ENCODE data around the gene FAXDC2.
"Not testable (repeated sequence)": the region's sequence is repeated elsewhere in the genome, so short reads cannot be mapped to it uniquely, and the experiment has no call there.

Gene FAXDC2

DNA sequence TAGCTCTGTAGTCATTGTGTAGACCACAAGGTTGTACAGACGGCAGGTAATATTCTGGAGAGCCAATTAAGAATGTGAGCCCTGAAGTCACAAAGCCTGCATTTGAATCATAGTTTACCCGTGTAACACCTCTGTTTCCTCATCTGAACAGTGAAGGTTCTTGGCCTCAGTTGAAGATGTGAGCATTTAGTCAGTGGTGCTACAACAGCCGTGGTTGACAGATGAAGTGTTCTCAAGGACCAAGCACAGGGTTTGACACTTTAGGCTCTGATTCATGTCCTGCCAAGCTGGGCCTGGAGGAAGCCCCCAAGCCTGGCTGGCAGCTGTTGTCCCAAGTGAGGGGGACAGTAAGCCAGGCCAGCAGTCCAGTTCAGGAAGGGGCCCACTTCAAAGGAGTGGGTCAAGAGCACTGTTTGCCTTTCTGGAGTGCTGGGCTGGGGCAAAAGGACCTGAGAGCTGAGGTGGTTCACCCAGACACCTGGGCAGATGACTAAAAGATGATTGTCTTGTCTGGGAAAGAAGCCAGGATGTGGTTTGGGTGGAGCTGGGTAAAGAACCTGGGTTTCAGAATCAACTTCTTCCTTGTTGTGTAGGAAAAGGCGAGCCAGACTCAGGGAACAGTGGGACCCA lies 20.7 kb downstream of the FAXDC2 start:
- peak; percentile 34 for DNase-seq

DNA sequence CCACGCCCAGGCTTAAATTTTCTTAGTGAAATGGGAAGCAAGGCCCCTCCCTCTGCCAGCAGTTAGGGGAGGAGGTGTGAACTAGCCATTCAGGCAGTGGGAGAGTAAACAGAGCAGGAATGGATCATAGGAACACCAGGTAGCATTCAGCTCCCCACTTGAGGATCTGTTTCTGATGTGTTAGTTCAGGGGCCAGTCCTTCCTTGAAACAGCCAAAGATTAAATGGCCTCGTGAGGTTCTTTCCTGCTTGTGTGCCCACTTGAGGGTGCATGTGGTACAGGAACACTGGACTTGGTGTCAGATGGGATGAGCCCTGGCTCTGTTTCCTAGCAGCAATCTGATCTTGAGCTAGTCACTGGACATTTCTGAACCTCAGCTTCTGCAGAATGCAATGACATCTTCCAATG lies 21.2 kb downstream of the FAXDC2 start:
- DNase-seq = no peak

DNA sequence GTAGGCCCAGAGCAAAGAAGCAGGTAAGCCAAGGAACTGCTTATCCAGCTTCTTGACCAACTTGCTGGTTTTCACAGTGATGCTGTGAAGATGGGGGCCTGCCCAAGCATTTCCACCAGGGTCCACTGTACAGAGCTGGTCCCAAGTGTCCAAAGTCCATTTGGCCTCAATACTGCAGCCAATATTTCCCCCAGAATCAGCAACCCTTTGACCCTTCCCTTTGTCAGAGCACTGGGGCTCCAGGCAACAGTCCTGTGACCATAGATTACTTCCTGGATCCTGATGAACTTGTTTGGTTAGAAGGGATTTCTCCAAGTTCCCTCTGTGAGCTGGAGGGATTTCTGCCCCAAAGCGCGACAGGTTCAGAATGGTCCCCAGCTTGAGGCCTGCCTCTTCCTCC lies 26.3 kb downstream of the FAXDC2 start:
- DNase-seq = no peak

DNA sequence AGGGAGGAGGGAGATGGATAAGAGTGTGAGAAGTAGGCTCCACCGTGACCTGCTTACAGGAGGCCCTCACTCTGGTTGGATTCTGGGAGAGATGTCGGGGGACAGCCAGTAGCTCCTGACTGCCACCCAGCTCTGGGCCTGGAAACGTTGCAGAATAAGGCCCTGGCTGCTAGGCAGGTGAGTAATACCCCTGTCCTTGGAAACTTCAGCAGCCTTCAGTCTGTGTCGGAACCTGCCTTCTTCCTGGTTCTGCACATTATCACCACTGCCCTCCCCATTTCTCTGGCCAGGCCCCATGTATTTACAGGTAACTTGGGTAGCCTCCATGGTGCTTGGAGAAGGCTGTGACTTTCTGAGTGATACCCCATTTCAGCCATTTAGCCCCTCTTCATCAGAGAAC lies 26.8 kb downstream of the FAXDC2 start:
- no peak for DNase-seq

DNA sequence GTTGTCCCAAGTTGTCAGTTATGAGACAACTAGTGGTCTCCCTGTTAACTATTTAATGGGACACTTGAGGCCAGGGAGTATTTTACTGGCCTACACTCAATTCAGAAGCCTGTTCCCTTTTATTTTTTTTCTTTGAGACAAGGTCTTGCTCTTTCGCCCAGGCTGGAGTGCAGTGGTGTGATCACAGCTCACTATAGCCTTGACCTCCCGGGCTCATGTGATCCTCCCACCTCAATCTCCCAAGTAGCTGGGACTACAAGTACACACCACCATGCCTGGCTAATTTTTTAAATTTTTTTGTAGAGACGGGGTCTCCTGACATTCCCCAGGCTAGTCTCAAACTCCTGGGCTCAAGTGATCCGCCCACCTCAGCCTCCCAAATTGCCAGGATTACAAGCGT lies 27.5 kb downstream of the FAXDC2 start:
- not testable (repeated sequence) for DNase-seq

DNA sequence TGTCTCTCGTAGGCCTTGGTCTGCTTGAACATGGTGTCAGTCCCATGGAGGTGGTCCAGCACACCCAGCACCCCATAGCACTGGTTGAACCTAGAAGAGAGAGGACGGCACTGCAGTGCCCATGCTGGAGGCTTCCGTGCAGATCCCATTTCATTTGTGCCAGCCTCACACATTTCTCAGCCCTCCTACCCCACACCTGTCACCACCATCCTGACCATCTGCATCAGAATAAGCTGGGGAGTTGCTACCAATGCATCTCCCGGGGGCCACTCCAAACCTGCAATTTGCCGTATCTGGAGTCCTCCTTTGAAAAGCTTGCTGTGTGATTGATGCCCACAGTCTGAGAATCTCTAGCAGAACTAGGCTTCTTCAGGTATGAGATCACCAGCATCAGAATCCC lies 30.0 kb downstream of the FAXDC2 start:
- DNase-seq = no peak

DNA sequence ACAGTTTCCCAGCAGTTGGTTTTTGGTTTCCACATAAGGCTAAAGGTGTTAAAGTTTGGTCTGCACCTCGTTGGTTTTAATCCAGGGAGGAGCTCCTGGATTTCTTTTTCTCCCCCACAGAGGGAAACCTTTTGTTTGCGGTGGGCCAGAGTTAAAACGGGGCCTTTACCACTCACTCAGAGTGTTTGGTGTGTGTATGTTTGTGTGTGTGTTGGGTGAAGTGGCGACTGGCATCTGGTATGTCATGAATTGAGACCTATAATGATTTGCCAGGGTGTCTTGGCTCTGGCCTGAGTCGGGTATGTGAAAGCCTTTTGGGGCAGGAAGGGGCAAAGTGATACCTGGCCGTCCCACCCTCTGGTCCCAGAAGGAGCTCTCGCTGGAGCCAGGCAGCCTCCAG lies 30.9 kb downstream of the FAXDC2 start:
- no peak for DNase-seq

DNA sequence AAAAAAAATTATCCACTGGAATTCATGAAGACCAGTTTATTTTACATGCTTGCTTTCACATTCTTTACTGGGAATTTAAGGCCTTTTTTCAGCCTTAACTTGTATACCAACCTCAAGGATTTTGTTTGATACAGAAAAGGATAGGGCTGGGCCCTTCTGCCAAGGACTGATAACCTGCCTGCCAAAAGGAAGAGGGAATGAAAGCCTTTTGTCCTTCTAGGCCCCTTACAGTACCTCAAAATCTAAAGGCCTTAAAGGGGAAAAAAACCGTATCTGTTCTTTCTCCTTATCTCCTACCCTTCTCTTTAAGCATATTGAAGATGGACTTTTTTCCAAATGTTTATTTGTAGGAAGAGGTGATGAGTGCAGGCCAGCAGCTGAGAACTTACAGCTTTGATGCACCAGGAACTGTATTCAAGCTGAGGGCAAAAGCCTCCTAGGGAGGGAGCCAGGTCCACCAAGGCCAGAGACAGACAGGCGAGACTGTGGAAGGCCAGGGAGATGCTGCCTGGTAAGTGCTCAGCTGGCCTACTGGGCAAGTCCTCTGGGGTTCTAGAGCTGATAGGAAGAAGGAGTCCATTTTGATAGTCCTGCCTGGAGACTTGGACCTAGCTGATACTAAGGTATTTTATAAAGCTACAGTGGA lies 31.8 kb downstream of the FAXDC2 start:
- DNase-seq = no peak

DNA sequence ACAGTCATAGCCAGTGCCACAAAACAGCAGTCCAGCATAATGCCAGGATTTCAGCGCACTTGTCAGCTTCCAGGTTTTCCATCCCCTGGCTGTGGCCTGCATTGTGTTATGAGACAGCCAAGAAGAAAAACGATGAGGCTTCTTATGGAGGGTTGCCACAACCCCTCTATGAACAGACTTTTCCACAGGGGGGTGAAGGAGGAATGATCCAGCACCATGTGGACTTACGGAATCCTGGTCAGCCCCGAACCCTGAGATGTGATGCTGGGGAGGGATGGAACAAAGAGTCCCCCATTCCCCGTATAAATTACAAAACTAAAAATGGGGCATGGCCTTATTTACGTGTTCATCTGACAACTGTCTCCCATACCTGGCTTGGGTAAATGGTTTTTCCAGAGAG lies 32.6 kb downstream of the FAXDC2 start:
- no peak for DNase-seq

DNA sequence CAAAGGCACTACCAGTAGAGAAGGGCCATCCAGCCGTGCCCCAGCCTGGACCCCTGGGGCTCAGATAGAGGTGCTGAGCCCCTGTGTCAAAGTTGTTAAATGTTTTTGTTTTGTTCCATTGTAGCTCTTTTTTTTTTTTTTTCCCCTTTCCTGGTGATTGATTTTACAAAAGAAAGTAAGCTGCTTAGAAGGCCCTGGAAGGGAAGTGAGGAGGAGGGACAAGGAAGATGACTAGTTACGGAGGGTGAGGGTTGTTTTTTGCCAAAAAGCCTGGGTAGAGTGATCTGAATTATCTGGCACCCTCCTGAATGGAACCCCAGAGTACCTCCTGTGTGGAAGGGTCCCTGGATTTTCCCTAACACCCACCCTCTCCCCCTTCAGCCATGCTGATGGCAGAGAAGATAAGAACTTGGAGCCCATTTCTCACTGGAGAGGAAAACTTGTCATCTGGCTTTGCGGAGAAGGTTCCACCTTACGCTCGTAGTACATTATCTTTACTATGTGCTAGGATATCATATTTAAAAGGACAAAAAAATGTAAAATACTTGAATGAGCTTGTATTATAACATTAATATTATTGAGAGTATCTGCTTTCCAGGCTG lies 33.4 kb downstream of the FAXDC2 start:
- no peak for DNase-seq

DNA sequence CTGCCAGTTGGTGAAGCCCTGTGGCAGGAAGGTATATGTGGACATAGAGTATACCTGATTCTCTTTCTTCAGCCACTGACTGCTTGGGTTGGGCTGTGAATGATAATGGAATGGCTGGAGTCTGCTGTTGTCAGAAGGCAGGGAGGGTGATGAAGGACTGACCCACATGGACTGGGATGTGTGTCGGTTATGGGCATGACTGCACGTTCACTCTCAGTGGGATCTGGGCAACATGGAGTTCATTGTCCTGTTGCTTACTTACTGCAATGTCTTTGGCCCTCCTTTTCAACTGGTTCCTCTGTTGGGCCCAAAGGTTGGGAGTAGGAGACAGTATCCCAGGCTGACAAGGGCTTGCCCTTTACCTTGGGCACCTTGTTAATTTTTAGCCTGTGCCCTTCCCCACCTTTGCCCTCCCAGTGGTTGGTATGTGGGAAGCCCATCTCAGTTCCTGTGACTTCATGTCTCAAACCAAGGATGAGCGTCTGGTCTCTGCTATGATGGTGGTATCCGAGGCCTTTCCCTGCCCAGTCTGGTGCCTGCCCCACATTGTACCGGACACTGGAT lies 34.6 kb downstream of the FAXDC2 start:
- no peak for DNase-seq

DNA sequence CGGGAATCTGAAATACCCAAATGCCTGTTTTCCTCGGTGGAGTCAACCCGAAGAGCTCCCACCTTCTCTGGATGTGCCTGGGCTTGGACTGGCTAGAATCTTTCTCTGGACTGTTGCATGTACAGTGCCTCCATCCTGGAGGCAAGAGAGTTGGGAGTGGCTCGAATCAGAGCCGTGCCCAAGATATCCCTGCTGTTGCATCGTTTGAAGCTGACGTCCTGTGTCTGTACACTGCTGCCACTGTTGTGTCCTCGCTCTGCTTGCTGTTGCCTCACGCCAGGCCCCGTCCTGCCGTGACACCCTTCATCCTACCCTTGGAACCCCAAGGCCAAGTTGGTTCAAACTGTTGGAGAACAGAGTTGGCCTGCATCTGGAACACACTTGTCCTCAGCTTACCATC lies 35.4 kb downstream of the FAXDC2 start:
- no peak for DNase-seq

DNA sequence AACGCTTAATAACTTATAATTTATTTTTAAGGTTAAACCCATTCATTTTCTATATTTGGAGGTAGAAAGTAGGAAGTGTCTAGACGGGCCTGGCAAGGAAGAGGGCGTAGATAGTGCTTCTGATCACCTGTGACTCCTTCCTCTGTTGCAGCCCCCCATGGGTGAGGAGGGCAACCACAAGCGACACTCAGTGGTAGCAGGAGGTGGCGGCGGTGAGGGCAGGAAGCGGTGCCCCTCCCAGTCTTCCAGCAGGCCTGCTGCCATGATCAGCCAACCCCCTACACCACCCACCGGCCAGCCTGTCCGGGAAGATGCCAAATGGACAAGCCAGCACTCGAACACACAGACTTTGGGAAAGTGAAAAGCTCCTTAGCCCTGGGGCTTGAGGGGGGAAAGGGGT lies 36.7 kb downstream of the FAXDC2 start:
- no peak for DNase-seq

DNA sequence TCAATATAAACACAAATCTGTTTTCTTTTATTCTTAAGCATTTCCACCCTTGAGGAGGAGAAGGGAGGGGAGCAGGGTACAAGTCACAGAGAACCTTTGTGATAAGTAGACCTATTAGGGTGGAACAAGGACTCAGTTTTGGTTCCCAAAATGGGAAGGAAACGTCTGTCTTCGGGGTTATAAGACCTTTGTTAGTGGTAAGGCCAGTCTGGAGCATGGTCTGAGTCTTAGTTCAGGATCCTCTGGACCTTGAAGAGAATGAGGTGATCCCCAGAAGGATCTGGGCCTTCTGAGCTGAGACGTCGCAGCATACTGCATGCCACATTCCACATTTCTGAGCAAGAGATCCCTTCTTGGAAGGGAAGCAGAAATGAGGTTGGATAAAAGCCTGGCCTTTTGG lies 37.2 kb downstream of the FAXDC2 start:
- DNase-seq = no peak

DNA sequence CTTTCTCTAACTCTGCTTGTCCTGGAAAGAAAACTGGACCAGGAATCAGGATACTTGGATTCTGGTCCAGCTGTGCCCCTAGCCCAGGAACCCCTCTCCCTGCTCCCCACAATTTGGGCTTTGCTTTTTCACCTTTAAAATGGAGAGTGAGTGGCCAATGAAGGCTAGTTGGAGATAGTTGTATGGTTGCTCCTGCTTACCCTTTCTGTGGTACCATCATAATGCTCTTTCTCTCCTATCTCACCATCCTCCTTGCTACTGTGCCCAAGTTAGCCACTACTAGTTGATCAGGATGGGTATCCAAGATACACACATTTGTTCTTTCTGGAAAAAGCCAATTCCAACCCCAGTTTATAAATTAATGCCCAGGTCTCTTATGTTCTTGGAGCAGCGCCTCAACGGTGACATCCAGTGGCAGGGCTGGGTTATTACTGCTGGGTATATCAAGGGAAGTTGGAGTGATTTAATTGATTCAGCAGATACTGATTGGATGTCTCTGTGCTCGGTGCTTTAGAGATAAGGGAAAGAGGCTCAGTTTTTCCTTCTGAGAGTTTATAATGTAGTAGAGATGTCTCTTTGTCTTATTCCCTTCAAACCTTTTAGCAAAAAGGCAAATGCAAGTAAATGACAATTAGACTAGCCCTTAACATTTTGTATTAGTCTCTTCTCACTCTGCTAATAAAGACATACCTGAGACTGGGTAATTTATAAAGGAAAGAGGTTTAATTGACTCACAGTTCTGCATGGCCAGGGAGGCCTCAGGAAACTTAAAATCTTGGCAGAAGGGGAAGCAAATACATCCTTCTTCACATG lies 38.5 kb downstream of the FAXDC2 start:
- DNase-seq = peak; percentile 60

DNA sequence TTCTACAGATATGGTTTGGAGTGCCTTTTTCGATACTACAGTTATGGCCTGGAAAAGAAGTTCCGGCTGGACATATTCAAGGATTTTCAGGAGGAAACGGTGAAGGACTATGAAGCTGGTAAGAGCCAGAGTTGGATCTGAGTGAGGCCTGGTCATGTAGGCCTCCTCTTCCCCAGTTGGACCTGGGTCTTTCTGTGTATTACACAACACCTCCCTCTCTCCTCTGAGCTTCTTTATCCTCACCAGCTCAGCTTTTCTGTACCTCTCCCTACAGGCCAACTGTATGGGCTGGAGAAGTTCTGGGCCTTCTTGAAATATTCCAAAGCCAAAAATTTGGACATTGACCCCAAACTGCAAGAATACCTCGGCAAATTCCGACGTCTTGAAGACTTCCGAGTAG lies 39.2 kb downstream of the FAXDC2 start:
- no peak for DNase-seq

DNA sequence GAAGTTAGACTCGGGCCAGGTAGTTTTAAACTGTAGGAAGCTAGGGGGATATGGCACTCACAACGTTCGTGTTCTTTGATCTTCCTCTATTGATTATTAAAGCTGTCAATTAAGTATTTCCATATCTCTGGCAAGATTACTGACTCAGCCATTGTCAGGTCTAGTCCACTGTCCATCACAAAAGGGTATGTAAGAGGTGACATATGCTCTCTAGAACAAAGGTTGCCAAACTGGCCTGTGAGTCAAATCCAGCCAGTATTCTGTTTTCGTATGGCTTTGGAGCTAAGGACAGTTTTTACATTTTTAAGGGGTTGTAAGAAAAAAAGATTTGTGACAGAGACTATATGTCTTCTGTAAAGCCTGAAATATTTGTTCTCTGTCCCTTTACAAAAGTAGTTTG lies 44.2 kb downstream of the FAXDC2 start:
- DNase-seq = no peak

DNA sequence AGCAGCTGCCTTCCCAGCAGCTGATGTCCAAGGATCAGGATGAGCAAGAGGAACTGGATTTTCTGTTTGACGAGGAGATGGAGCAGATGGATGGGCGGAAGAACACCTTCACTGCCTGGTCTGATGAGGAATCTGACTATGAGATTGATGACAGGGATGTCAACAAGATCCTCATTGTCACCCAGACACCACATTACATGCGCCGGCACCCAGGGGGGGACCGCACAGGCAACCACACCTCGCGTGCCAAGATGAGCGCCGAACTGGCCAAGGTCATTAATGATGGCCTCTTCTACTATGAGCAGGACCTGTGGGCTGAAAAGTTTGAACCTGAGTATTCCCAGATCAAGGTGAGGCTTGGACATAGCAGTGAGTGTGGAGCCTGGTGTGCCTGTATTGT lies 48.4 kb downstream of the FAXDC2 start:
- DNase-seq = no peak

DNA sequence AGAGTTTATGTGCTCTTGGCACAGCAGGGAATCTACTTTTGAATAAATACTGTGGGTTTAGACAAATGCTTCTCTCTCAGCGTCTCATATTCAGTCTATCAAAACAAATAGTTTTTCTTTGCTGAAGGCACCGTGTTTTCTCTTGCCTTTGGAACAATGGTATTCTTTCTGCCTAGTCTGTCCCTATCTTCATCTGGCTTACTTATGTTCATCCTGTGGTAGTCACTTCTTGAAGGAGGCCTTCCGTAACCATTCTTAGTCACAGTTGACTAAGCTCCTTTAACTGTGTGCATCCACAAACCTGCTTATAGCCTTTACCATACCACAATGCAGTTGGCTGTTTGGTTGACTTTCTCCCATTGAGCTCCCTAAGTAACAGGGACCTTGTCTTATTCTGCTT lies 49.3 kb downstream of the FAXDC2 start:
- DNase-seq = no peak

DNA sequence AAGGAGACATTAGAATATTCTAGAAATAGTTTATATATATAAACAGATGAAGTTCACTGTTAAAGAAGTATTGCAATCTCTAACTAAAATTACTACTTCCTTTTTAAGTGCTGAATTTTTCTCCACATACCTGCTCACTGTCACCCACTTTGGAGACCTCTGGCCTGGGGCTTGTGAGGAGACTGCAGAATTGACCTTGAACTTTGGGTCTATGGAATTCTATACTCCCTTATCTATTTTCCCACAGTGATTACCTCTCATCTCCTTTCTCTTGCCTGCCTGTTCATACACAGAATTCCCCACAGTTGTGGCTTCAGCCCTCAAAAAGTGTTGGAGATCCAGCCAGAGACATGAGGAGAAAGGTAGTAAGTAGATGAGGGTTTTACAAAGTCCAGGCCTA lies 49.8 kb downstream of the FAXDC2 start:
- DNase-seq = no peak

DNA sequence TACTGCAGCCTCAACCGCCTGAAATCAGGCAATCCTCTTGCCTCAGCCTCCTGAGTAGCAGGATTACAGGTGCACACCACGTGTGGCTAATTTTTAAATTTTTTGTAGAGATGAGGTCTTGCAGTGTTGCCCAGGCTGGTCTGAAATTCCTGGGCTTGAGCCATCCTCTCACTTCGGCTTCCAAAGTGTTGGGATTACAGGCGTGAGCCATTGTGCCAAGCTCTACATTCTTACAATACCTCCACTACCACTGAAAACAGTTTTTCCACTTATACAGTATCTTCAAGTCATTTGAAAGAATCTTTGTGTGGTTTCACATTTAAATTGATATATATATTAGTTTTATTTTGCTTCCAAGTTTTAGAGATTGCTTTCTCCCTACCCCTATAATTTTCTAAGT lies 52.6 kb downstream of the FAXDC2 start:
- no peak for DNase-seq

DNA sequence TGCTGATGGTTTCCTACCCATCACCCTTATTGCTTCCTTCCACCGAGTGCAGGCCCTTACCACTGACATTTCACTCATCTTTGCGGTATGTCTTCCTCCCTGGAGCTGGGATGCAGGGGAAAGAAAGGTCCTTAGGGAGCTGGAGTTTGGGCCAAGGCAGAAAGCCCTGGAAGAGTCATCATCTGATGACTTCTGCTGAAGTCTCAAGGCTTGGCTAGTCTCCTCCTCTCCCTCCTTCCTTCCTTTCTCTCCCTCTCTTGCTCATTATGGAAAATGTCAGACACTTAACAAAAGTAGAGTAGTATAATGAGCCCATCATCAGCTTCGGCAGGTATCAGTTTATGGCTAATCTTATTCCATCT lies 55.2 kb downstream of the FAXDC2 start:
- no peak for DNase-seq

DNA sequence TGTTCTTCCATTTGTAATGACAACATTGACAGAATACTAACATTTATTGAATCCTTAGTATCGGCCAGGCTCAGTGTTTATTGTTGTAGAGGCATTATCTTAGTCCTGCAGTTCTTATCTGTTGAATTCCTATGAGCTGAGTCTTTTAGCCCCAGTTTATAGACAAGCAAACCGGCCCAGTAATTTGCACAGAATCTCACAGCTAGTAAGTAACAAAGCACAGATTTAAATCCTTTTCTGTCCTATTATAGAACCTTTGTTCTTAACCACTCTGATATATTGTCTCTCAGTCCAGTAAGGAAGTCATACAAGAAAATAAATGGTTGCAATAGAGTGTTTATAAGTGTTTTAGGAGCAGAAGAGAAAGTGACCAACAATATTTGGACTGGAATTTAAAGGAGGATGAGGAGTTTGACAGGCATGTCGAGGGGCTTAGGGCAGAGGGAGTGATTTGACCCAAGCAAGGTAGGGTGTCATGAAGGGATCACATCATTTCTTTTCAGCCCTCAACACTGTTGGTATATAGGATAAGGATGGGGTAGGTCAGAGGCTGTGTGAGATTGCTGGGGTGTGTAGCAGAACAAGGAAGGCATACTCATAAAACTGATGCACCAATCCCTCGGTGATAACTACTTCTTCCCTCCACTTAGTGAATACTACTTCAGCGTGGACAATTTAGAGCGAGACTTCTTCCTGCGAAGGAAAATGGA lies 55.7 kb downstream of the FAXDC2 start:
- no peak for DNase-seq

Data from activated CD4-positive, alpha-beta T cell treated with anti-CD3 and anti-CD28 coated beads, Interleukin-2, amount 50 U/mL, for 16 hours (primary cell).